Right hindlimb (tissue), 1 donor: Measurements from ENCODE around the gene BTLA.
"Not testable (repeated sequence)": the region's sequence is repeated elsewhere in the genome, so short reads cannot be mapped to it uniquely, and the experiment has no call there.

Experiments used
- DNase-seq: peaks from one replicate; pipeline ENCODE4 v3.0.0-alpha.2; 2018

The BTLA gene

GRCh38 chr3:112498914-112499711 lies at the start of gene BTLA:
BTLA (minus strand) TSS chr3:112499472; CDS start chr3:112499358, 114 bp downstream.
- no peak for DNase-seq

- no peak for DNase-seq
These were observed 47.0 kb upstream of the BTLA start for GRCh38 chr3:112546216-112546759.

GRCh38 chr3:112539825-112540650 lies 40.8 kb upstream of the BTLA start:
- DNase-seq = no peak

GRCh38 chr3:112531358-112531781 lies 32.1 kb upstream of the BTLA start:
- no peak for DNase-seq

- no peak for DNase-seq
These were observed 31.3 kb upstream of the BTLA start for GRCh38 chr3:112530573-112530972.

- not testable (repeated sequence) for DNase-seq
These were observed 24.9 kb upstream of the BTLA start for GRCh38 chr3:112524127-112524526.

- no peak for DNase-seq
These were observed 20.2 kb upstream of the BTLA start for GRCh38 chr3:112519424-112520001.

- DNase-seq = not testable (repeated sequence)
These were observed 19.7 kb upstream of the BTLA start for GRCh38 chr3:112518970-112519369.

- DNase-seq = no peak
These were observed 15.4 kb upstream of the BTLA start for GRCh38 chr3:112514527-112515128.

- no peak for DNase-seq
These were observed 13.0 kb upstream of the BTLA start for GRCh38 chr3:112512320-112512719.

- DNase-seq = no peak
These were observed 9.6 kb upstream of the BTLA start for GRCh38 chr3:112508860-112509259.

GRCh38 chr3:112508261-112508660 lies 9.0 kb upstream of the BTLA start:
- no peak for DNase-seq

GRCh38 chr3:112505907-112506306 lies 6.6 kb upstream of the BTLA start:
- no peak for DNase-seq

- no peak for DNase-seq
These were observed 4.9 kb upstream of the BTLA start for GRCh38 chr3:112504123-112504522.

GRCh38 chr3:112503304-112503972 lies 4.2 kb upstream of the BTLA start:
- no peak for DNase-seq

- DNase-seq = no peak
These were observed 1.3 kb upstream of the BTLA start for GRCh38 chr3:112500621-112501020.

- no peak for DNase-seq
These were observed 1.2 kb downstream of the BTLA start for GRCh38 chr3:112497897-112498548.

GRCh38 chr3:112496366-112497067 lies 2.8 kb downstream of the BTLA start:
- no peak for DNase-seq

- not testable (repeated sequence) for DNase-seq
These were observed 4.9 kb downstream of the BTLA start for GRCh38 chr3:112494448-112494767.

GRCh38 chr3:112492124-112492523 lies 7.1 kb downstream of the BTLA start:
- DNase-seq = no peak

- DNase-seq = no peak
These were observed 7.9 kb downstream of the BTLA start for GRCh38 chr3:112491373-112491772.
